Activated T-cell treated with anti-CD3 and anti-CD28 coated beads, Interleukin-2, amount 50 U/mL, for 72 hours (primary cell): Measurements from ENCODE around the gene RABGEF1. TPM values are rescaled to one million over a fixed set of nuclear protein-coding genes. Genes with fewer than 3 reads are reported as not detected.
A peak's percentile ranks its signal among the peaks of the same experiment; 100 is the strongest.
"Not testable (repeated sequence)": the region's sequence is repeated elsewhere in the genome, so short reads cannot be mapped to it uniquely, and the experiment has no call there.

Experiments used
- ATAC-seq, 2 donors: fragments of 150-1000 bp; cut with Tn5 transposase; replicated peaks in 1 of 2; 2 replicates each; pipeline ENCODE4 v1.10.0; 2021; ENCODE audit warnings: moderate library complexity in 2 of 2, mild to moderate bottlenecking in 1 of 2
- DNase-seq, 2 donors: peaks; one replicate each; pipeline ENCODE4 v3.0.0; 2021 to 2022; ENCODE audit warnings: mixed read lengths in 1 of 2
- H3K27ac Mint-ChIP-seq: one replicate; pipeline ENCODE4 v1.8.0; 2022; ENCODE audit warnings: mild to moderate bottlenecking, moderate library complexity, mixed read lengths
- H3K27me3 Mint-ChIP-seq: one replicate; pipeline ENCODE4 v1.8.0; 2022; ENCODE audit warnings: low read depth, mixed read lengths
- H3K36me3 Mint-ChIP-seq, 2 donors: one replicate each; pipeline ENCODE4 v1.8.0; 2022; ENCODE audit warnings: mixed read lengths in 2 of 2, mild to moderate bottlenecking in 1 of 2; ENCODE audit not compliant: insufficient read depth in 2 of 2
- H3K4me1 Mint-ChIP-seq: one replicate; pipeline ENCODE4 v1.8.0; 2022; ENCODE audit warnings: low read depth, mixed read lengths
- H3K4me3 Mint-ChIP-seq, 2 donors: one replicate each; pipeline ENCODE4 v1.8.0; 2022; ENCODE audit warnings: mild to moderate bottlenecking in 2 of 2, mixed read lengths in 2 of 2, moderate library complexity in 2 of 2
- H3K9me3 Mint-ChIP-seq, 2 donors: one replicate each; pipeline ENCODE4 v1.8.0; 2022; ENCODE audit warnings: mixed read lengths in 2 of 2
- total RNA-seq, 2 donors: library from RNA; stranded (reverse); gene quantifications; one replicate each; pipeline ENCODE4 v1.2.3, GENCODE V29; 2022

Gene RABGEF1
- 10 to 100 TPM; 22.8 to 26.9 TPM for total RNA-seq

DNA sequence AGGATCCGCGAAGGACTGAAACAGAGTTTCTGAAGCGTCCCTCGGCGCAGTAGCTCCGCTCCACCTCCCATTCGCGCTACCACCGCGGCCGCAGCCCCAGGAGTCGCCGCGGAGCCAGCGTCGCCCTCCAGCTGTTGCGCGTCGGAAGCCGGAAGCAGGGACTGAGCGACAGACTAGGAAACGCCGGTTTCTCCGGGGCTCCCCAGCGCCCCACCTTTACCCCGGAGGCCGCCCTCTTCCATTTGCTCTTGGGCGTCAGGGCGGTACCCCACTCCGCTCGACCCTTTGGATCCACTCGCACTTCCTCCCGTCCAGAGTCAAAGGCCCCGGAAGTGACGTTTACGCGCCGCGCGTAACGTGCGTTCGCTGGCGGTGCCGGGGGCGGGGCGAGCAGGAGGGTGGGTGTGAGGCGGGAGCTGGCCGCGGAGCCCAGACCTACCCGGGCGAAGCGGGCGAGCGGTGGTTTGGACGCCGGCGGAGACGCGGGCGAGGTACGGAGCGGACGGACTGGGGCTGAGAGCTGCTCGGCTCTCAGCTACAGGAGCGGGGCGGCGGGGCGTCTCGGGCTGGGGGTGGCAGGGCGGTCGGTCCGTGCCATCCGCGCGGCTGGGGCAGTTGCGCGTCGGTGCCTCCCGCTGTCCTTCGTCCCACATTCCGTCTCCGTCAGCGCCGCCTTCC is at the start of gene RABGEF1:
RABGEF1 (plus strand) TSS at position 432 of the 678 bp plus-strand sequence. CDS start 31,167 bp downstream, outside the sequence.
- H3K27me3 Mint-ChIP-seq: no peaks in the 10 kb centered on the region
- H3K4me3 Mint-ChIP-seq: peak within 1 kb of the TSS; percentile 98 to 99
- peak; percentile 94 to 96 for ATAC-seq
- peaks cover 7 to 10% of the 10 kb centered on the region in 2 donors for H3K9me3 Mint-ChIP-seq
- peak; percentile 99 for DNase-seq
- H3K27ac Mint-ChIP-seq: peak within 1 kb of the TSS; percentile 96
- peaks cover 49% of the 10 kb centered on the region for H3K4me1 Mint-ChIP-seq
- peaks cover 10 to 23% of the 10 kb centered on the region in 2 donors for H3K36me3 Mint-ChIP-seq

DNA sequence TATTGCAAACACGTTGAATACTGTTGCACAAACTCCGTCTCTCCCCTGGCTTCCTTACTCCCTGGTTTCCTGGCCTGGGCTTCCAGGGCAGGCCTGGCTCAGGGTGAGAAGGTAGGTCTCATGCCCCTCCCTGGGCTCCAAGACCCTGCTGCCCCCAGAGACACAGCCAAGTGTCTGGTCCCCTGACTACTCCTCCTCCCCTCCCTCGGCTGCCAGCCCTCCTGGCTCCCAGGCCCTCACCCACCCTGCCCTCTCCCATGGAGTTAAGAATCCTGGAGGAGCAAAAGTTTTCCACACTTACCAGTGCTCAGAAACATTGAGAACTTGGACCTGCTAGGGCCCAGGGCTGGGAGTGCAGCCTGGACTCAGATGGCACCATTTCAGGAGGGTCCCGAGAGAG is 47.2 kb upstream of the RABGEF1 start:
- Mint-ChIP-seq H3K27me3 (no peaks in the 10 kb centered on the region), H3K27ac (no peak overlapping the region)

GRCh38 chr7:66694286-66694685 is 46.2 kb upstream of the RABGEF1 start:
- Mint-ChIP-seq H3K9me3 (no peaks in the 10 kb centered on the region), H3K27ac (no peak overlapping the region), H3K4me3 (no peak overlapping the region), H3K27me3 (no peaks in the 10 kb centered on the region), H3K4me1 (no peaks in the 10 kb centered on the region), H3K36me3 (peaks cover 0 to 3% of the 10 kb centered on the region in 2 donors)
- DNase-seq: no peak
- no peak for ATAC-seq

More for the DNA sequence above, 47.2 kb upstream of the RABGEF1 start:
- H3K4me1 Mint-ChIP-seq: no peaks in the 10 kb centered on the region
- H3K4me3 Mint-ChIP-seq: no peak overlapping the region
- H3K9me3 Mint-ChIP-seq: peaks cover 0 to 2% of the 10 kb centered on the region in 2 donors
- peaks cover under 1 to 5% of the 10 kb centered on the region in 2 donors for H3K36me3 Mint-ChIP-seq
- no peak for DNase-seq
- no peak for ATAC-seq

- not testable (repeated sequence) for ATAC-seq, DNase-seq, H3K36me3 Mint-ChIP-seq, H3K27ac Mint-ChIP-seq, H3K4me3 Mint-ChIP-seq, H3K27me3 Mint-ChIP-seq, H3K9me3 Mint-ChIP-seq, H3K4me1 Mint-ChIP-seq
Observed at GRCh38 chr7:66695417-66695816, 45.1 kb upstream of the RABGEF1 start.

- not testable (repeated sequence) for H3K27ac Mint-ChIP-seq, H3K9me3 Mint-ChIP-seq
Observed at GRCh38 chr7:66696134-66696533, 44.4 kb upstream of the RABGEF1 start.

GRCh38 chr7:66696774-66697191 is 43.8 kb upstream of the RABGEF1 start:
- H3K27me3 Mint-ChIP-seq: no peaks in the 10 kb centered on the region
- H3K4me3 Mint-ChIP-seq: no peak overlapping the region
- H3K4me1 Mint-ChIP-seq: no peaks in the 10 kb centered on the region
- H3K9me3 Mint-ChIP-seq: no peaks in the 10 kb centered on the region
- no peak overlapping the region for H3K27ac Mint-ChIP-seq
- ATAC-seq (no peak), DNase-seq (no peak)
- H3K36me3 Mint-ChIP-seq: peaks cover 0 to 3% of the 10 kb centered on the region in 2 donors

More at GRCh38 chr7:66696134-66696533, 44.4 kb upstream of the RABGEF1 start:
- H3K4me3 Mint-ChIP-seq, H3K27me3 Mint-ChIP-seq, H3K36me3 Mint-ChIP-seq, H3K4me1 Mint-ChIP-seq, DNase-seq, ATAC-seq: not testable (repeated sequence)

DNA sequence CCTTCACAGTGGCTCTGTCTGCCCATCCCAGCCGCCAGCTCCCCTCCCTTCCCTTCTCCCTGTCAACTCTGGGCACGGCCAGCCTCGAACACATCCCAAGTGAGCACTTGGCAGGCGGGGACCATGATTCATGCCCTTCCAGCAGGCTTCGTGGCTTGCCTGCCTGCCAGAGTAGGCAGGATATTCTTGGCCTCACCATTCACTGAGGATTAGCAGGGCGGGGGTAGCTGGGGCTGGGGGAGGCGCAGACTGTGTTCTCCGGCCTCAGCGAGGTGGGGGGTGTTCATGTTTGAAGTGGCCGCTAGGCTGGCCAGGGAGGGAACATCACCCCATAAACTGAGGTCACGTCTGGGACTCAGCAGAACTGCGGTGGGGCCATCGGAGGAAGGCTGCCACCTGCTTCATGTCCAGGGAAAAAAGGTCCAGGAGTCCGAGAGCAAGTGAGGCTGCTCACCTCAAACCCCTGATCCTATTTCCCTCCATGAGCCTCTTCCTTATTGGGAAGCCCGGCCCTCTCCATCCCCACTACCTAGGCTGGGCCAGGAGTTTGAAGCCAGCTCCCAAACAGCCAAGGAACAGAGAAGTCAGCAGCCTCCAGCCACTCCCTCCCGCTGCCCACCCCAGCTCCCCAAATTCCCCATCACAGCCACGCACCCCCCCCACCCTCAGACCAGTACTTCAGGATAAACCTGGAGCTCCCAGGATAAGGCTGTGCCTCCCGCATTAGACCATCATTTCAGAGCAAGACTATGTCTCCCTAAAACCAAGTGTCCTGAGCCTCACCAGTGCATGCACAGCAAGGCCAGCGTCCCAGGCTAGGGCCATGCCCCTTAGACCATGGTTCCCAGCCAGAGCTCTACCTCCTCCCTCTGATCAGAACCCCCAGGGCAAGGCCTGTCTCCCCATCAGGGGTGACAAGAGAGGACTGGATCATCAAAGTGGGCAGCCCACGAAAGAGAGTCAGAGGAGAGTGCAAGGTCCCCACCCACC is 42.8 kb upstream of the RABGEF1 start:
- H3K27me3 Mint-ChIP-seq: no peaks in the 10 kb centered on the region
- no peak for DNase-seq
- H3K9me3 Mint-ChIP-seq: no peaks in the 10 kb centered on the region
- ATAC-seq: no peak
- peaks cover 0 to 3% of the 10 kb centered on the region in 2 donors for H3K36me3 Mint-ChIP-seq
- no peaks in the 10 kb centered on the region for H3K4me1 Mint-ChIP-seq
- no peak overlapping the region for H3K27ac Mint-ChIP-seq
- no peak overlapping the region for H3K4me3 Mint-ChIP-seq

GRCh38 chr7:66698652-66699205 is 41.8 kb upstream of the RABGEF1 start:
- Mint-ChIP-seq H3K36me3 (peaks cover 0 to 3% of the 10 kb centered on the region in 2 donors), H3K9me3 (no peaks in the 10 kb centered on the region), H3K4me3 (no peak overlapping the region)

GRCh38 chr7:66699998-66700397 is 40.5 kb upstream of the RABGEF1 start:
- no peak overlapping the region for H3K4me3 Mint-ChIP-seq

More at GRCh38 chr7:66698652-66699205, 41.8 kb upstream of the RABGEF1 start:
- H3K4me1 Mint-ChIP-seq: no peaks in the 10 kb centered on the region
- no peak overlapping the region for H3K27ac Mint-ChIP-seq
- H3K27me3 Mint-ChIP-seq: no peaks in the 10 kb centered on the region
- no peak for ATAC-seq
- no peak for DNase-seq

DNA sequence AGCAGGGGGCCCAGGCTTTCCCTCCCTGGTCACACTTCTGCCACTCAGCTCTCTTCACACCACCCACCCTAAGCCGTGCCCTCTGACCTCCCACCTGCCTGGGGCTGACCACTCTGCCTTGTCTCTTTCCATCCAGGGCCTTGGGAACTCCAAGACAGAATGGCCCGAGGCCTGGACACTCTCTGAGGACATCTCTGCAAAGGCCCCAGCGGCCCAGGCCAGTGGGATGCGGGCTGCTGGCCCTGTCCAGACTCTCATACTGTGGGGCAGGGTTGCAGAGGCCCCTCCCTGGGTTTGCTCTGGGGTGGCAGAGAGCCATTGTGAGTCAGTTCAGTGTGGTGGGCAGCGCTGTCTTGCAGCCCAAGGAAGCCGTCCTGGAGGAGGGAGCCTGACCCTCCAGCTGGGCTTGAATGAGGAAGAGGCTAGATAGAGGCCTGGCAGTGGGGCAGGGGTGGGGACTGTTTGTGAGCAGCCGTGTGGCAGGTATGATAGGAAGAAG is 39.9 kb upstream of the RABGEF1 start:
- ATAC-seq (no peak), DNase-seq (no peak)
- H3K4me3 Mint-ChIP-seq: no peak overlapping the region
- no peak overlapping the region for H3K27ac Mint-ChIP-seq
- H3K27me3 Mint-ChIP-seq: no peaks in the 10 kb centered on the region
- H3K36me3 Mint-ChIP-seq: no peaks in the 10 kb centered on the region
- H3K4me1 Mint-ChIP-seq: no peaks in the 10 kb centered on the region
- no peaks in the 10 kb centered on the region for H3K9me3 Mint-ChIP-seq

More at GRCh38 chr7:66699998-66700397, 40.5 kb upstream of the RABGEF1 start:
- no peaks in the 10 kb centered on the region for H3K36me3 Mint-ChIP-seq
- H3K9me3 Mint-ChIP-seq: no peaks in the 10 kb centered on the region
- H3K27me3 Mint-ChIP-seq: no peaks in the 10 kb centered on the region
- H3K27ac Mint-ChIP-seq: no peak overlapping the region
- DNase-seq: no peak
- no peaks in the 10 kb centered on the region for H3K4me1 Mint-ChIP-seq
- no peak for ATAC-seq

DNA sequence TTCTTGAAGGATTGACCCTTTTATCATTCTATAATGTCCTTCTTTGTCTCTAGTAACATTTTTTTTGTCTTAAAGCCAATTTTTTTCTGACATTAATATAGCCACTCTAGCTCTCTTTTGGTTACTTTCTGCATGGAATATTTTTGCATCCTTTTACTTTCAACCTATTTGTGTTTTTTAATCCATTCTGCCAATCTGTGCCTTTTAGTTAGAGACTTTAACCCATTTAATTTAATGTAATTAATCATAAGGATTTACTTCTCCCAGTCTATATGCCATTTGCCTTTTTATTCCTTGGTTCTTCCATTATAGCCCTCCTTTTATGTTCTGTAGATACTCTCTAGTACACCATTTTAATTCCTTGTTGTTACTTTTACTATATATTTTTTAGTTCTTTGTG is 32.7 kb upstream of the RABGEF1 start:
- H3K36me3 Mint-ChIP-seq: peaks cover 0 to 3% of the 10 kb centered on the region in 2 donors
- no peak for DNase-seq
- H3K9me3 Mint-ChIP-seq: no peaks in the 10 kb centered on the region
- no peak for ATAC-seq
- no peaks in the 10 kb centered on the region for H3K4me1 Mint-ChIP-seq
- no peak overlapping the region for H3K27ac Mint-ChIP-seq
- H3K4me3 Mint-ChIP-seq: no peak overlapping the region
- no peaks in the 10 kb centered on the region for H3K27me3 Mint-ChIP-seq

- not testable (repeated sequence) for H3K4me1 Mint-ChIP-seq, H3K27ac Mint-ChIP-seq, H3K27me3 Mint-ChIP-seq, ATAC-seq, H3K4me3 Mint-ChIP-seq, H3K9me3 Mint-ChIP-seq, DNase-seq
- peaks cover 6 to 24% of the 10 kb centered on the region in 2 donors for H3K36me3 Mint-ChIP-seq
Observed at GRCh38 chr7:66710752-66711151, 29.8 kb upstream of the RABGEF1 start.

GRCh38 chr7:66713687-66714086 is 26.8 kb upstream of the RABGEF1 start:
- Mint-ChIP-seq H3K36me3 (peaks cover 6 to 24% of the 10 kb centered on the region in 2 donors), H3K27ac (no peak overlapping the region), H3K9me3 (peaks cover 4 to 6% of the 10 kb centered on the region in 2 donors), H3K4me3 (no peak overlapping the region), H3K27me3 (no peaks in the 10 kb centered on the region), H3K4me1 (no peaks in the 10 kb centered on the region)
- no peak for ATAC-seq
- no peak for DNase-seq
